Stomach (tissue), 9 donors: ENCODE data around the gene NPAS3. TPM values are rescaled to one million over a fixed set of nuclear protein-coding genes. Genes with fewer than 3 reads are reported as not detected.

Source experiments
- DNase-seq, 2 donors: peaks; one replicate each; pipeline versions ENCODE4 v3.0.0 to v3.0.0-alpha.2; 2013 to 2019
- H3K27ac ChIP-seq, 5 donors: fragments of 200-600 bp in 4 of 5; sonication (generic) in 4 of 5; one replicate each; pipeline ENCODE4 v1.5.1; 2013 to 2019; ENCODE audit warnings: mild to moderate bottlenecking in 1 of 5, moderate library complexity in 1 of 5
- H3K27me3 ChIP-seq, 3 donors: fragments of 200-600 bp; sonication (generic); one replicate each; pipeline ENCODE4 v1.5.1; 2017 to 2019; ENCODE audit warnings: mixed run types in 1 of 3
- H3K36me3 ChIP-seq, 4 donors: fragments of 200-600 bp; sonication (generic); 1 replicate in 3 of 4; 2 replicates in 1 of 4; pipeline ENCODE4 v1.5.1; 2016 to 2019
- H3K4me1 ChIP-seq, 4 donors: fragments of 200-600 bp; sonication (generic); one replicate each; pipeline ENCODE4 v1.5.1; 2016 to 2019
- H3K4me3 ChIP-seq, 4 donors: fragments of 200-600 bp; sonication (generic) in 3 of 4; one replicate each; pipeline ENCODE4 v1.5.1; 2016 to 2019; ENCODE audit warnings: mild to moderate bottlenecking in 1 of 4
- H3K9me3 ChIP-seq, 4 donors: fragments of 200-600 bp; sonication (generic); one replicate each; pipeline ENCODE4 v1.5.1; 2016 to 2019
- EP300 ChIP-seq: sonication (generic); formaldehyde crosslinking; IDR thresholded peaks from one replicate; pipeline ENCODE4 v1.6.1; 2017; ENCODE audit warnings: antibody characterized with exemption
- POLR2A ChIP-seq, 4 donors: fragments of 450-650 bp; IDR thresholded peaks; one replicate each; pipeline ENCODE4 v1.6.1; 2016; ENCODE audit warnings: antibody characterized with exemption in 4 of 4, control low read depth in 2 of 4, mild to moderate bottlenecking in 1 of 4, moderate library complexity in 1 of 4
- POLR2AphosphoS5 ChIP-seq, 3 donors: sonication (generic); formaldehyde crosslinking; IDR thresholded peaks; one replicate each; pipeline ENCODE4 v1.6.1; 2016; ENCODE audit warnings: antibody characterized with exemption in 3 of 3
- WGBS, 5 donors: extraction: QIAGEN DNeasy Blood & Tissue Kit in 3 of 5; methylation state at CpG; one replicate each; pipeline versions ENCODE4 v1.1.5 to v1.1.7; 2013 to 2018; 5-methylcytosine and 5-hydroxymethylcytosine counted together
- intact Hi-C: fragments of 100-400 bp; cut with DNase I; formaldehyde crosslinking; loops from one replicate; pipeline ENCODE4 v1.15.1; 2023; ENCODE audit warnings: low total_unique reads
- polyA plus RNA-seq, 3 donors: library from polyadenylated mRNA; stranded (reverse); fragments of 200-250 nt; gene quantifications; one replicate each; pipeline ENCODE4 v1.2.3, GENCODE V29; 2013
- total RNA-seq, 5 donors: library from RNA; depleted of rRNA; stranded (reverse); fragments of >200 nt; gene quantifications; one replicate each; pipeline versions ENCODE4 v1.1.0 to v1.2.3, GENCODE V29; 2014 to 2016
- TF ChIP-seq, protein P1 (sequence below), 7 experiments: fragments of 450-650 bp in 4 of 7; fragments of 200-600 bp in 3 of 7; sonication (generic) in 3 of 7; IDR thresholded peaks; one replicate each; pipeline ENCODE4 v1.5.1; 2016 to 2019; ENCODE audit warnings: antibody characterized with exemption in 7 of 7, control low read depth in 2 of 7, mild to moderate bottlenecking in 1 of 7
- donor health status: healthy with polysubstance abuse.
- donor health status: Bipolar disorder and iron deficiency.
- donor health status: healthy.

NPAS3 gene
- total and polyA plus RNA-seq, 8 donors: under 0.01 to 7.9 (median 0.76) TPM; not detected in 1

- Histone ChIP-seq H3K4me3 (no peak overlapping the region), H3K36me3 (no peaks in the 10 kb centered on the region), H3K27me3 (no peaks in the 10 kb centered on the region), H3K9me3 (no peaks in the 10 kb centered on the region), H3K4me1 (peaks cover 0 to 7% (median 0%) of the 10 kb centered on the region in 4 donors), H3K27ac (no peak overlapping the region)
- TF ChIP-seq POLR2AphosphoS5 (IDR thresholded peaks at IDR 0.05) (no peak), EP300 (no peak), POLR2A (IDR thresholded peaks at IDR 0.05) (no peak)
- TF ChIP-seq, protein P1, sequence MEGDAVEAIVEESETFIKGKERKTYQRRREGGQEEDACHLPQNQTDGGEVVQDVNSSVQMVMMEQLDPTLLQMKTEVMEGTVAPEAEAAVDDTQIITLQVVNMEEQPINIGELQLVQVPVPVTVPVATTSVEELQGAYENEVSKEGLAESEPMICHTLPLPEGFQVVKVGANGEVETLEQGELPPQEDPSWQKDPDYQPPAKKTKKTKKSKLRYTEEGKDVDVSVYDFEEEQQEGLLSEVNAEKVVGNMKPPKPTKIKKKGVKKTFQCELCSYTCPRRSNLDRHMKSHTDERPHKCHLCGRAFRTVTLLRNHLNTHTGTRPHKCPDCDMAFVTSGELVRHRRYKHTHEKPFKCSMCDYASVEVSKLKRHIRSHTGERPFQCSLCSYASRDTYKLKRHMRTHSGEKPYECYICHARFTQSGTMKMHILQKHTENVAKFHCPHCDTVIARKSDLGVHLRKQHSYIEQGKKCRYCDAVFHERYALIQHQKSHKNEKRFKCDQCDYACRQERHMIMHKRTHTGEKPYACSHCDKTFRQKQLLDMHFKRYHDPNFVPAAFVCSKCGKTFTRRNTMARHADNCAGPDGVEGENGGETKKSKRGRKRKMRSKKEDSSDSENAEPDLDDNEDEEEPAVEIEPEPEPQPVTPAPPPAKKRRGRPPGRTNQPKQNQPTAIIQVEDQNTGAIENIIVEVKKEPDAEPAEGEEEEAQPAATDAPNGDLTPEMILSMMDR (IDR thresholded peaks at IDR 0.05): no peak
- 76 to 86% (median 81%) methylated on average over 3 of the region's 3 CpGs for WGBS, 5 donors
- DNase-seq: no peak
- intact Hi-C loops: no loop called here
These were observed 613.3 kb downstream of the NPAS3 start for GRCh38 chr14:33551963-33552362.

DNA sequence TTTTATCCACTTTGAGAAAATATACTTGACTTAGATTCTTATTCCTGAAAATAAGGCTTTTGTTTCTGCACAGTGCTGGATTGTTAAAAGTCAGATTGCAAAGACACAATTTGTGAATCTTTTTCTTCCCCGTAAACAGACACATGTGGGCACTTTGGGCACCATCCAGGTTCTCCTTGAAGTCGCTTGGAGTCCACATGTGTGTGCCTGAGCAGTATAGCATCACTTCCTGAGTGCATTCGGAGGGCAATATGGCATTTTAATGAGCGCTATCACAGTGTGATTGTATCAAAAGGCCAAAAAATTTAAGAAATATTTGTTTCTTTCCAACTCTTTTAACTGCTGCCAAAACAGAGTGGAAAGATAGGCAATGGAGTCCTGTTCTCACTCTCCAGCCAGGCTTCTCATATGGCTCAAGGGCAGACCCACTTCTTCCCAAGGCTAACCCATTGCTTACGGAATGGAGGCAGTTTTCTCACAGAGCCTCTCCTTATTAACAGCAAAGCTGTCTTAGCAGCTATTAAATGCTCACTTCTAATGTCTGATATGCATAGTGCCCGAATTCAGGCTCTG is 615.1 kb downstream of the NPAS3 start:
- TF ChIP-seq POLR2A (IDR thresholded peaks at IDR 0.05) (no peak), POLR2AphosphoS5 (IDR thresholded peaks at IDR 0.05) (no peak), EP300 (no peak)
- TF ChIP-seq, protein P1 (IDR thresholded peaks at IDR 0.05): no peak

DNA sequence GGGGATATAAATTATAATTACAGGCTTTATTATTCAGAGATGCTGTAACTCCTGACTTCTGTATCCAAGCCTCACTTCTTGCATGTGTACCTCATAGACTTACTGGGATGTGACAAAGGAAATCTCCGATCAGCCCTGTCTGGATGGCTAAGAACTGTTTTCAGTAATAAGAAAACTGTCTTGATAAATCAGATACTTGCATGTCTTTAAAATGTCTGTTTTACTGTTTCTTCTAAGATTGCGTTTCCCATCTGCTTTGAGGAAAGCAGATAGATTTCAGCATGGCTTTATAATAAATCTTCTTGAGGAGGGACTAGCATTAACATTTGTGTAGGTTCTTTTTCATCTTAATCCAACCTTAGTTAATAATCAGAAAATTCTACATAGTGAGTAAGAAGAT is 616.3 kb downstream of the NPAS3 start:
- Histone ChIP-seq H3K4me1 (no peaks in the 10 kb centered on the region), H3K27me3 (no peaks in the 10 kb centered on the region), H3K36me3 (no peaks in the 10 kb centered on the region), H3K27ac (no peak overlapping the region), H3K4me3 (no peak overlapping the region), H3K9me3 (no peaks in the 10 kb centered on the region)
- no peak for DNase-seq
- 86 to 91% (median 90%) methylated on average over 2 of the region's 2 CpGs for WGBS, 5 donors
- intact Hi-C loops: no loop called here
- TF ChIP-seq POLR2AphosphoS5 (IDR thresholded peaks at IDR 0.05) (no peak), EP300 (no peak), POLR2A (IDR thresholded peaks at IDR 0.05) (no peak)
- TF ChIP-seq, protein P1 (IDR thresholded peaks at IDR 0.05): no peak

More for the DNA sequence above, 615.1 kb downstream of the NPAS3 start:
- H3K36me3 ChIP-seq: no peaks in the 10 kb centered on the region
- no peak overlapping the region for H3K4me3 ChIP-seq
- no peaks in the 10 kb centered on the region for H3K9me3 ChIP-seq
- no peak for DNase-seq
- H3K4me1 ChIP-seq: peaks cover 0 to under 1% (median 0%) of the 10 kb centered on the region in 4 donors
- WGBS, 5 donors: 89 to 91% (median 90%) methylated on average over 6 of the region's 6 CpGs
- intact Hi-C loops: no loop called here
- H3K27me3 ChIP-seq: no peaks in the 10 kb centered on the region
- H3K27ac ChIP-seq: no peak overlapping the region

DNA sequence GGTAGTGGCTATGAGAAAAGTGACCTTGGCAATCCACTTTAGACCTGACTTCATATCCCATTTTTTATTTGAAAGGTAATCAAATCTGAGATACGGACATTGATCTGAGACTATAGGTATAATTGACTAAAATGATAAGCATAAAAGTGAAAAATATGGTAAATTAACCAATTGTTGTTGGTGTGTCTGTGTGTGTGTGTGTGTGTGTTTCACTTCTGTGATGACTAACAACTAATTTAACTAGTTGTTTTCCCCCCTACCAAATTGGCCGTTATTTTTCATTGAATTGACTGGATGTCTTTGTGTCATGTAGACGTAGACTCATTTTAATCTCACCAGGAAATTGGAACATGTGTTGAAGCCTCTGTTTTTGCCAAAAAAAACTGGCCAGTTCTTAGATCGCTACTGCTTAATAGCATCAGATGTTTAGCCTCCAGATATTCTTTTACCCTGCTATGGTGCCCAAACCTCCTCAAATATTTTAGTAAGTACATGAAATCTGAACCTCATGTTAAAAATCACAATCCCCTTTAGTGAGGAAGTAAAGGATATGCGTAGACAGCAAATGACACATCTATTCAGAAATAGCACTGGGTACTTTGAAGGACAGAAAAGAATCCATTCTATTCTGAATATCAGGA is 617.2 kb downstream of the NPAS3 start:
- intact Hi-C loops: no loop called here
- WGBS, 5 donors: 54 to 76% (median 62%) methylated on average over 5 of the region's 5 CpGs
- H3K27me3 ChIP-seq: no peaks in the 10 kb centered on the region
- TF ChIP-seq POLR2AphosphoS5 (IDR thresholded peaks at IDR 0.05) (no peak), POLR2A (IDR thresholded peaks at IDR 0.05) (no peak), EP300 (no peak)
- TF ChIP-seq, protein P1 (IDR thresholded peaks at IDR 0.05): no peak
- no peak for DNase-seq
- no peak overlapping the region for H3K4me3 ChIP-seq
- H3K9me3 ChIP-seq: no peaks in the 10 kb centered on the region
- H3K27ac ChIP-seq: no peak overlapping the region
- no peaks in the 10 kb centered on the region for H3K36me3 ChIP-seq
- H3K4me1 ChIP-seq: no peaks in the 10 kb centered on the region
